ENCODE data around the gene CBX2.

CBX2 gene

DNA sequence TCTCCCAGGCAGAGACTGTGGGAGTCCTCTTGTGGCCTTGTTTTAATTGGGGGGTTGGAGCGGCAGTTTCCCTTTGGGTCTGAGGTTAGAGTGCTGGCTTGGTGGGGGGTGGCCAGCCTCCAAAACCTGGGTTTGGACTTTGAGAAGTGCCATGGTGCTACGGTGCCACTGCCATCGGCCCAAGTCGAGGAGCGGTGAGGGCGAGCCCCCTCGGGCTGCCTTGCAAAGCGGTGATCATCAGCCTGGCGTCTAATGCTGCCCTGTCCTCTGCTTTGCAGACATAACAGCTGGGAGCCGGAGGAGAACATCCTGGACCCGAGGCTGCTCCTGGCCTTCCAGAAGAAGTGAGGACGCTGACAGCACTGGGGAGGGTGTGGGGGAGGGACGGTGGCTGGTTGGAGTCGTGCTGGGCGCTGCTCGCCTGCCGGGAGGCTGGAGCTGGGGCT is 1.2 kb downstream of the CBX2 start:
- peak overlapping the region; percentile 46; the same call in 1 of the 2 replicates for H3K4me3 ChIP-seq (ENCODE audit: low read depth, low read length)
- DNase-seq (ENCODE audit: low read depth): no peak
- TF ChIP-seq CTCF (IDR thresholded peaks at IDR 0.05; ENCODE audit: insufficient read depth, low read depth, low read length, missing control alignments): no peak

- DNase-seq (ENCODE audit: low read depth): no peak
- no peak overlapping the region for H3K4me3 ChIP-seq (ENCODE audit: low read depth, low read length)
- no peak for TF ChIP-seq CTCF (IDR thresholded peaks at IDR 0.05; ENCODE audit: insufficient read depth, low read depth, low read length, missing control alignments)
These were observed 1.9 kb downstream of the CBX2 start for GRCh38 chr17:79779661-79780365.

DNA sequence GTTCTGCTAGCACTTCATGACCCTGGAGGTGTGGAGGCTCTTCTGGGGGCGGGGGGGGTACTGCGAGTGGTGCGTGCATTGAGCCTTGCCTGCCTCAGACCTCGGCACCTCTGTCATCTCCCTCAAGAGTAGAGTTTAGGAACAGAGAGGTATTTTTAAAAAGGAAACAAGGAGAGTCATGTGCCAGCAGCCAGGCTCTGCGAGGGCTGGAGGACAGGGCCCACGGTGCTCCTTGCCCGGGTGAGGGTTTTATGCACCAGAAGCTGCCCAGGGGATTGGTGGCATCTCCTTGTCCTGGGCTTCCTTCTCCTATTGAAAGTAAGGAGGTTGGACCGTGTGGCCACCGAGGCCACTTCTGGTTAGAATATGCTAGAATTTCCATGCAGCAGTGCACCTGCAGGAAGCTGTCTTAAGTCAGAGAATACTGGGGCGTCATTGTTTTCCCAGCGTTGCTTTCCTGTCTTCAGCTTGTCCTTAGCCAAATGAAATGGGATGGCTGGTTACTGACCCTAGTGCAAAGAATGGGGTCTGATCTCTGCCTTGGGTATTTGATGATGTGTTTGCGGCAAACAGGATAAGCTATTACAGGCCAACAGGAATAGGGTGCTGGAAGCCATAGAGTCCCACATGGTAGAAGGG is 3.2 kb downstream of the CBX2 start:
- H3K4me3 ChIP-seq (ENCODE audit: low read depth, low read length): no peak overlapping the region
- no peak for TF ChIP-seq CTCF (IDR thresholded peaks at IDR 0.05; ENCODE audit: insufficient read depth, low read depth, low read length, missing control alignments)
- no peak for DNase-seq (ENCODE audit: low read depth)

DNA sequence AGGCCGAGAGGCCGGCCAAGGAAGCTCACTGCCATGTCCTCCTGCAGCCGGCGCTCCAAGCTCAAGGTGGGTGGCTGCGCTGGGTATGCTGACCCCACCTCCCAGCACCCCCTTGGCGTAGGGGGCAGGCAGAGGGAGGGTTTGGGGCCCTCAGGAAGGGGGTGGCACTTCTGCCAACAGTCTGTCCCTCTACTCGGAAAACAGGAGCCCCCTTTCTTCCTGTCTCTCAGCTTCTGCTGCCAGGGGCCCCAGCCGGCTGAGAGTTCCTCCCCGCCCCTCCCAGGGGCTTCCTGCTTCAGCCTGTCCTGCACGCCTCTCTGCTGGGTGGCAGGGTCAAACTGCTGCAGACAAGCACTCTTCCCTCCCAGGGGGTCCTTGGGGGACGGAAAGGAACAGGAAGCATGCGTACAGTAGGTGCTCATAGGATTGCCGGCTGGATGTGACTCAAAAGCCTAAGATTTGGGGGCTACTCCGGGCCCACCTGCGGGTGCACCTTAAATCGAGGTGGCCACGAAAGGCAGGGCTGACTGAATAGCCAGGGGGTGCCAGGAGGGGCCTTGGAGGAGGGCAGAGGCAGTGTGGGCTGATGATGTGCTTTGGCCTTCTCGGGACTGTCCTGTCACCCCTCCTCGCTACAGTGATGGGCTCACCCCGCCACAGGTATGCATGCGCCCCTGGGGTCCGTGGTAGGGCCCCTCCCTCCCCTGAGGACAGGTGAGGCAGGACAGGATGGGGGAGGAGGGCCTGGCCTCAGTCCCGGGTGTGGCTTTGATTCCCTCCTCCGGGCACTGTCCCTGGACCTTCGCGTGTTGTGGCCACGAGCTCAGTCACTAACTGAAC is 4.0 kb downstream of the CBX2 start:
- no peak for DNase-seq (ENCODE audit: low read depth)
- no peak overlapping the region for H3K4me3 ChIP-seq (ENCODE audit: low read depth, low read length)
- no peak for TF ChIP-seq CTCF (IDR thresholded peaks at IDR 0.05; ENCODE audit: insufficient read depth, low read depth, low read length, missing control alignments)

- DNase-seq (ENCODE audit: low read depth): no peak
- no peak overlapping the region for H3K4me3 ChIP-seq (ENCODE audit: low read depth, low read length)
- TF ChIP-seq CTCF (IDR thresholded peaks at IDR 0.05; ENCODE audit: insufficient read depth, low read depth, low read length, missing control alignments): no peak
These were observed 5.9 kb downstream of the CBX2 start for GRCh38 chr17:79783891-79784290.

GRCh38 chr17:79784353-79785016 is 6.5 kb downstream of the CBX2 start:
- DNase-seq (ENCODE audit: low read depth): no peak
- H3K4me3 ChIP-seq (ENCODE audit: low read depth, low read length): no peak overlapping the region
- no peak for TF ChIP-seq CTCF (IDR thresholded peaks at IDR 0.05; ENCODE audit: insufficient read depth, low read depth, low read length, missing control alignments)

All from GM12865 (cell line).